ENCODE data around the gene MAP3K4. TPM values are rescaled to one million over a fixed set of nuclear protein-coding genes. Genes with fewer than 3 reads are reported as not detected.

Gene MAP3K4
- total and polyA plus RNA-seq, 2 of the 8 experiments (the other 6 are each of a cell fraction or from before 2014, with no cell fraction given): 16.6 to 51.6 TPM

DNA sequence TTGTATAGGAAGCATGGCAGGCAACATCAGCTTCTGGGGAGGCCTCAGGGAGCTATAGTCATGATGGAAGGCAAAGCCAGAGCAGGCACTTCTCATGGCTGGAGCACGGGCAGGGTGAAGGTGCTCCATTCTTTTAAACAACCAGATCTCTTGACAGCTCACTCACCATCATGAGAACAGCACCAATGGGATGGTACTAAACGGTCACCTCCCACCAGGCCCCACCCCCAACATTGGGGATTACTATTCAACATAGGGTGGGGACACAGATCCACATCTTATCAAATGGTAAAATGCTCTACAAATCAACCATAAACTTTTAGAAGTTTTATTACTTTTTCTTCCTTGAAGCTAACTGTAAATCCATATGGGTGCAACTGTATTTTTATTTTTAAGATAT, 61.5 kb downstream of the MAP3K4 start (continued):
- TF ChIP-seq FOSL1 (IDR thresholded peaks at IDR 0.05; ENCODE audit: insufficient read depth, low read depth, low read length) (no peak), SIN3A (conservative IDR thresholded peaks at IDR 0.05 in 1 of 2, IDR thresholded peaks at IDR 0.05 in 1 of 2; ENCODE audit: low read depth in 1 of 2, low read length in 2 of 2) (no peak), SP4 (IDR thresholded peaks at IDR 0.05; ENCODE audit: low read length) (no peak), GTF2F1 (IDR thresholded peaks at IDR 0.05; ENCODE audit: borderline replicate concordance, low read depth, low read length) (no peak), TBP (IDR thresholded peaks at IDR 0.05; ENCODE audit: low read depth, low read length) (no peak)
